SK-N-MC (cell line): ENCODE data around the gene PLA2G6.

Experiments
- EZH2 ChIP-seq: fragments of 200-600 bp; sonication (generic); IDR thresholded peaks from one replicate; pipeline ENCODE4 v1.6.1; 2017; ENCODE audit warnings: antibody characterized with exemption
- POLR2AphosphoS5 ChIP-seq: IDR thresholded peaks from 2 replicates; pipeline ENCODE4 v1.6.1; 2012; ENCODE audit warnings: mild to moderate bottlenecking, low read depth, low read length, borderline replicate concordance

DNA sequence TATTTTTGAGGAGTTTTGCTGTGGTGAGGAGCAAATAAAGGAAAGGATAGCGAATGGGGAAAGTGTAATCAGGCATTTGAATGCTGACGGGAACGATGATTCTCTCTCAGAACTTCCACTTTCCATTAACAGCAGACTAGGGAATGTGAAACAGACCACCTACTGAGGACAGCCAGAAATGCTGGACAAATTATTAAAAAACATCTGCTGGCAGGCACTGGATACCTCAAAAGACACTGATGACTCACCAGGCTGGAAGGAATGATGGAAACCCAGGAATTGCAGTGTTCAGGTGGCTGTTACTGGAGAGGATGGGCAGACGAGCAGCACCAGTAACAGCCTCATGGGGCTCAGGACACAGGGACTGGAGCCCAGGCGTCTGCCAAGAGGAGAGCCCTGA, 33.4 kb downstream of the PLA2G6 start:
- no peak for TF ChIP-seq POLR2AphosphoS5
- no peak for TF ChIP-seq EZH2
